ENCODE data around the gene ASB6. TPM values are rescaled to one million over a fixed set of nuclear protein-coding genes. Genes with fewer than 3 reads are reported as not detected.

ASB6 gene
- total RNA-seq, 4 donors from 2014 or later = 21.7 to 29.2 (median 24.0) TPM

GRCh38 chr9:129626079-129626624 is 15.8 kb downstream of the ASB6 start, which contains the start of gene NTMT1:
Gene NTMT1, plus strand, starts transcription at chr9:129626163. Its CDS starts 6,541 bp downstream, at chr9:129632704.
- intact Hi-C loops (cut with DNase I) = no loop called here

GRCh38 chr9:129624947-129625346 is 17.0 kb downstream of the ASB6 start:
- no peak for DNase-seq
- Histone ChIP-seq H3K27ac (no peak overlapping the region), H3K9me3 (no peaks in the 10 kb centered on the region), H3K36me3 (no peaks in the 10 kb centered on the region), H3K4me1 (peaks cover 22 to 41% of the 10 kb centered on the region in 2 donors), H3K27me3 (no peaks in the 10 kb centered on the region), H3K4me3 (replicated peaks in 1 of 3) (no peak overlapping the region)
- TF ChIP-seq, protein P1, sequence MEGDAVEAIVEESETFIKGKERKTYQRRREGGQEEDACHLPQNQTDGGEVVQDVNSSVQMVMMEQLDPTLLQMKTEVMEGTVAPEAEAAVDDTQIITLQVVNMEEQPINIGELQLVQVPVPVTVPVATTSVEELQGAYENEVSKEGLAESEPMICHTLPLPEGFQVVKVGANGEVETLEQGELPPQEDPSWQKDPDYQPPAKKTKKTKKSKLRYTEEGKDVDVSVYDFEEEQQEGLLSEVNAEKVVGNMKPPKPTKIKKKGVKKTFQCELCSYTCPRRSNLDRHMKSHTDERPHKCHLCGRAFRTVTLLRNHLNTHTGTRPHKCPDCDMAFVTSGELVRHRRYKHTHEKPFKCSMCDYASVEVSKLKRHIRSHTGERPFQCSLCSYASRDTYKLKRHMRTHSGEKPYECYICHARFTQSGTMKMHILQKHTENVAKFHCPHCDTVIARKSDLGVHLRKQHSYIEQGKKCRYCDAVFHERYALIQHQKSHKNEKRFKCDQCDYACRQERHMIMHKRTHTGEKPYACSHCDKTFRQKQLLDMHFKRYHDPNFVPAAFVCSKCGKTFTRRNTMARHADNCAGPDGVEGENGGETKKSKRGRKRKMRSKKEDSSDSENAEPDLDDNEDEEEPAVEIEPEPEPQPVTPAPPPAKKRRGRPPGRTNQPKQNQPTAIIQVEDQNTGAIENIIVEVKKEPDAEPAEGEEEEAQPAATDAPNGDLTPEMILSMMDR (IDR thresholded peaks at IDR 0.05) = no peak
- no peak for TF ChIP-seq POLR2A (IDR thresholded peaks at IDR 0.05)
- intact Hi-C loops (cut with DNase I) = no loop called here
- WGBS, 2 donors = 46 to 53% methylated on average over 9 of the region's 9 CpGs

More at GRCh38 chr9:129626079-129626624, 15.8 kb downstream of the ASB6 start, which contains the start of gene NTMT1:
- no peaks in the 10 kb centered on the region for H3K27me3 ChIP-seq
- peak within 1 kb of the TSS; percentile 28 to 72 (median 51) for H3K4me3 ChIP-seq (replicated peaks in 1 of 3)
- H3K27ac ChIP-seq = peak within 1 kb of the TSS; percentile 48 to 90 (median 70)
- peak; percentile 59 to 95 for TF ChIP-seq POLR2A (IDR thresholded peaks at IDR 0.05)
- TF ChIP-seq, protein P1 (IDR thresholded peaks at IDR 0.05) = peak in 1 of 6 experiments; percentile 23
- 0 to 1% methylated on average over 30 to 42 of the region's 55 CpGs for WGBS, 2 donors
- no peaks in the 10 kb centered on the region for H3K36me3 ChIP-seq
- H3K9me3 ChIP-seq = no peaks in the 10 kb centered on the region
- peaks cover 18 to 38% of the 10 kb centered on the region in 2 donors for H3K4me1 ChIP-seq
- DNase-seq = peak; percentile 82

DNA sequence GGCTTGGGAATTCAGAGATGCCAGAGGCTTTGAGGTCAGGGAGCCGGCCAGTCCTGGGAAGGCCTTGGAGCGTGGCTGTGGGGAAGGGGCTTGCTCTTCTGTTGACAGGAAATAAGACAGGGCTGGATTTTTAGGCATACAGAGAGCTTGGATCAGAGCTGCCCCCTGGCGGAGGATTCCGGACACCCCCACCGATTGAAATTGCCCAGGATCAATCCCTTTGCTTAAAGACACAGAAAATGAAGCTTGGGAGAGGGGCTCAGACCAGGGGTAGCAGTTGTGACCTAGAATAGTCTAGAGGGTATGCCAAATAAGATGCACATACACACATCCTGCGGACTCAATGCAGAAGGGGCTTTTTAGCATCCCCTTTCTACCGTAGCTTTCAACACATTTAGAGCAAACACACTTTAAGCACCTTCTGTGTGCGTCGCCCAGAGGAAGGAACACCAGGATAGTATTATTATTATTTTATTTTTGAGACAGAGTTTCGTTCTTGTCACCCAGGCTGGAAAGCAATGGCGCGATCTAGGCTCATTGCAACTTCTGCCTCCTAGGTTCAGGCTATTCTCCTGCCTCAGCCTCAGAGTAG is 17.7 kb downstream of the ASB6 start:
- no peak overlapping the region for H3K27ac ChIP-seq
- peaks cover 22 to 46% of the 10 kb centered on the region in 2 donors for H3K4me1 ChIP-seq
- H3K27me3 ChIP-seq = no peaks in the 10 kb centered on the region
- 41 to 43% methylated on average over 12 of the region's 12 CpGs for WGBS, 2 donors
- DNase-seq = peak; percentile 54 to 57
- H3K4me3 ChIP-seq (replicated peaks in 1 of 3) = no peak overlapping the region
- TF ChIP-seq, protein P1 (IDR thresholded peaks at IDR 0.05) = peak; percentile 37 to 67 (median 52)
- TF ChIP-seq POLR2A (IDR thresholded peaks at IDR 0.05) = no peak
- intact Hi-C loops (cut with DNase I) = no loop called here
- H3K36me3 ChIP-seq = no peaks in the 10 kb centered on the region
- no peaks in the 10 kb centered on the region for H3K9me3 ChIP-seq

DNA sequence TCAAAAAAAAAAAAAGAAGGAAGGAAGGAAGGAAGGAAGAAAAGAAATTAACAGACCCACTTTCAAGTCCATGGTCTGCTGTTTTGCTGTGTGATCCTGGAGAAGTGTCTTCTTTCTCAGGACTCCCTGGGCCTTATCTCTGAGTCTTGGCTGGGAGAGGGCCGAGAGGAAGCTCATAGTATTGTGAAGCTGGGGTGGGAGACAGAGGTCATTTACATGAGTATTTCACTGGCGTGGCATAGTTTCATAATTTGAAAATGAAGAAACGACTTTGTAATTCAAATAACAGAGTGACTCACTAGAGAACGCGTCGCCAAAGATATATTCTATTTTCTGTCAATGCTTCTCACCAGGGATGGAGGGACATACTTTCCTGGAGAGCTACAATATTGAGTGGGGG is 18.6 kb downstream of the ASB6 start:
- no peak for TF ChIP-seq POLR2A (IDR thresholded peaks at IDR 0.05)
- TF ChIP-seq, protein P1 (IDR thresholded peaks at IDR 0.05) = no peak
- Histone ChIP-seq H3K9me3 (no peaks in the 10 kb centered on the region), H3K36me3 (no peaks in the 10 kb centered on the region), H3K4me3 (replicated peaks in 1 of 3) (no peak overlapping the region), H3K27ac (no peak overlapping the region), H3K4me1 (peaks cover 22 to 37% of the 10 kb centered on the region in 2 donors), H3K27me3 (no peaks in the 10 kb centered on the region)
- intact Hi-C loops (cut with DNase I) = no loop called here
- 71 to 75% methylated on average over 6 of the region's 6 CpGs for WGBS, 2 donors
- DNase-seq = no peak

DNA sequence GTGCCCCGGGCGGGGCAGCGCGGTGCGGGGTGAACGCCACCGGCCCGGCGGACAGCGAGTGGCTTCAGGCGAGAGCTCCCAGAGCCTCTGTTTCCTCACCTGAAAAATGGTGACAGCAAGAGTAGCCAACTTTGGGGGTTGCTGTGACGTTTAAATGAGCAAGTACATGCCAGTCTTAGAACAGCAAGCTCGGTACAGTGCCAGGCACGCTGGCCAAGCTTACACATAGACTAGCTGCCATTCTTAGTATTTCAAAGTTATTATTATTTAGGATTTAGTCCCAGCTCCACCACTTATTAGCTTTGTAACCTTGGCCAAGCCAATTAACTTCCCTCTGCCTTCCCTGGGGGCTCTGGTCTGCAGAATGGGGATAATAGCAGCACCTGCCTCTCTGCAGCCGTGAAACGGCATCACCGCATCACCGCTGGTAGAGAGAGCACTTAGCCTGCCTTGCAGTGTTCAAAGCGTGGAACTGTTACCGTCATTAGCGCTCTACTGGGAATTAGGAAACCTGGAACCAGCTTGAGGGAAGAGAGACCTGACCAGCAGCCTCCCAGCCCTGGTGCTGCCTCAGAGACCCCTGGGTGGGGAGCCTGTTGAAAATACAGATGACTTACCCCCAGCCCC is 21.2 kb downstream of the ASB6 start, which contains the start of gene C9orf50:
Gene C9orf50 (minus strand): TSS at position 433 of the 627 bp plus-strand sequence. CDS start 527 bp downstream, outside the sequence.
- no peaks in the 10 kb centered on the region for H3K36me3 ChIP-seq
- TF ChIP-seq, protein P1 (IDR thresholded peaks at IDR 0.05) = no peak
- no peak for TF ChIP-seq POLR2A (IDR thresholded peaks at IDR 0.05)
- intact Hi-C loops (cut with DNase I) = no loop called here
- WGBS, 2 donors = 29 to 30% methylated on average over 17 to 19 of the region's 21 CpGs
- DNase-seq = no peak
- peak within 1 kb of the TSS in 2 of 3 donors; percentile 7 to 36 for H3K4me3 ChIP-seq (replicated peaks in 1 of 3)
- peaks cover 4 to 19% of the 10 kb centered on the region in 2 donors for H3K4me1 ChIP-seq
- no peaks in the 10 kb centered on the region for H3K27me3 ChIP-seq
- no peaks in the 10 kb centered on the region for H3K9me3 ChIP-seq
- H3K27ac ChIP-seq = no peak within 1 kb of the TSS

Data from thyroid gland (tissue), 4 donors.